Mucosa of descending colon (tissue), 3 donors: Measurements from ENCODE around the gene SLMAP. TPM values are rescaled to one million over a fixed set of nuclear protein-coding genes. Genes with fewer than 3 reads are reported as not detected.

Experiments
- ATAC-seq: fragments of 200-7000 bp; cut with Tn5 transposase; one replicate; pipeline ENCODE4 v1.9.1; 2020; ENCODE audit warnings: mild to moderate bottlenecking, moderate library complexity
- DNase-seq, 3 donors: peaks; one replicate each; pipeline ENCODE4 v3.0.0-alpha.2; 2020
- H3K36me3 ChIP-seq: fragments of 200-600 bp; one replicate; pipeline ENCODE4 v1.8.0; 2021; ENCODE audit warnings: low read depth, mild to moderate bottlenecking
- H3K4me1 ChIP-seq: fragments of 200-600 bp; one replicate; pipeline ENCODE4 v1.8.0; 2021; ENCODE audit warnings: low read depth, mild to moderate bottlenecking
- H3K4me3 ChIP-seq: fragments of 200-600 bp; one replicate; pipeline ENCODE4 v1.8.0; 2021; ENCODE audit warnings: mild to moderate bottlenecking
- H3K9me3 ChIP-seq: fragments of 200-600 bp; one replicate; pipeline ENCODE4 v1.8.0; 2021; ENCODE audit warnings: mild to moderate bottlenecking
- intact Hi-C, 2 donors: fragments of 100-400 bp; cut with DNase I in 1 of 2; cut with micrococcal nuclease in 1 of 2; formaldehyde crosslinking; loops; one replicate each; pipeline versions ENCODE4 v1.11.0 to v1.11.1; 2022; cut with DNase I, micrococcal nuclease
- total RNA-seq, 3 donors: library from RNA; stranded (reverse); fragmentation: NEBNext Ultra II Directional in 2 of 3; extraction: Animal tissue kit (Norgen Biotek cat#: 25700) in 2 of 3; gene quantifications; one replicate each; pipeline versions ENCODE4 v1.2.1 to v1.2.4, GENCODE V29; 2021 to 2023
- TF ChIP-seq, protein P1 (sequence below): fragments of 200-600 bp; IDR thresholded peaks from one replicate; pipeline ENCODE4 v1.8.0; 2022; ENCODE audit warnings: antibody characterized with exemption, mild to moderate bottlenecking
- donor health status: DM: no; HTN: no; CAD: no; lungs with moderate emphysema.
- donor health status: DM: no; HTN: no; CAD: no.
- donor health status: DM: no; HTN: yes; CAD: no.

SLMAP gene
- total RNA-seq, 3 donors from 2014 or later, result 73.8 to 298 (median 83.8) TPM

DNA sequence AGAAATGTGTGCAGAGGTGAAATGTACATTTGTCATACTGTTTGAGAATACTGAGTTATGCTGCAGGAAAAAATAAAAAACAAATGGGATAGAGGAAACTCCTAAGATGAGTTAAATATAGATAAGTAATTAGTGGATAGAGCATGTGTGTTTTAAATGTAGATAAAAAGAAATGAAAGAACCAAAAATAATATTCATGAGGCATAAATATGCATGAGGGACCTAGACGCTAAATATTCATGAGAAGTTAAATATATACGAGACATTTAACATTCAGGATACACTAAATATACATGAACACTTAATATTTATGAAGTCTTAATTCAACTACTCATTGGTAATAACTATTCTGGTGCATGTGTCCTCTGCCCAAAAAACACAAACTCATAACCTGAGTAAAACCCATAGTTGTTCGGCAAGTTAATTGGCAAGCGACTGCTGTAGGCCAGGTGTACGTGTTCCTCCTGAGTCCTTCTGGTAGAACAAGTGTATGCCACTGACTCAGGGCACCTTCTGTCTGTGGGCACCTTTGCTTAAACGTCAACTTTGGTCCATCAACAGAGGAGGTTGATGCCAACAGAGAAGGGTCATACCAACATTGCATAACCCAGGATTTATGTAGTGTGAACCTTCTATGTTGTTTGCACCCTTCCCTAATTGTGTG is 38.8 kb upstream of the SLMAP start:
- no peak overlapping the region for H3K4me3 ChIP-seq
- ATAC-seq (no peak), DNase-seq (no peak)
- TF ChIP-seq, protein P1, sequence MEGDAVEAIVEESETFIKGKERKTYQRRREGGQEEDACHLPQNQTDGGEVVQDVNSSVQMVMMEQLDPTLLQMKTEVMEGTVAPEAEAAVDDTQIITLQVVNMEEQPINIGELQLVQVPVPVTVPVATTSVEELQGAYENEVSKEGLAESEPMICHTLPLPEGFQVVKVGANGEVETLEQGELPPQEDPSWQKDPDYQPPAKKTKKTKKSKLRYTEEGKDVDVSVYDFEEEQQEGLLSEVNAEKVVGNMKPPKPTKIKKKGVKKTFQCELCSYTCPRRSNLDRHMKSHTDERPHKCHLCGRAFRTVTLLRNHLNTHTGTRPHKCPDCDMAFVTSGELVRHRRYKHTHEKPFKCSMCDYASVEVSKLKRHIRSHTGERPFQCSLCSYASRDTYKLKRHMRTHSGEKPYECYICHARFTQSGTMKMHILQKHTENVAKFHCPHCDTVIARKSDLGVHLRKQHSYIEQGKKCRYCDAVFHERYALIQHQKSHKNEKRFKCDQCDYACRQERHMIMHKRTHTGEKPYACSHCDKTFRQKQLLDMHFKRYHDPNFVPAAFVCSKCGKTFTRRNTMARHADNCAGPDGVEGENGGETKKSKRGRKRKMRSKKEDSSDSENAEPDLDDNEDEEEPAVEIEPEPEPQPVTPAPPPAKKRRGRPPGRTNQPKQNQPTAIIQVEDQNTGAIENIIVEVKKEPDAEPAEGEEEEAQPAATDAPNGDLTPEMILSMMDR, result no peak
- no peaks in the 10 kb centered on the region for H3K36me3 ChIP-seq
- peaks cover 2% of the 10 kb centered on the region for H3K4me1 ChIP-seq
- H3K9me3 ChIP-seq, result no peaks in the 10 kb centered on the region
- intact Hi-C loops, result no loop called here

DNA sequence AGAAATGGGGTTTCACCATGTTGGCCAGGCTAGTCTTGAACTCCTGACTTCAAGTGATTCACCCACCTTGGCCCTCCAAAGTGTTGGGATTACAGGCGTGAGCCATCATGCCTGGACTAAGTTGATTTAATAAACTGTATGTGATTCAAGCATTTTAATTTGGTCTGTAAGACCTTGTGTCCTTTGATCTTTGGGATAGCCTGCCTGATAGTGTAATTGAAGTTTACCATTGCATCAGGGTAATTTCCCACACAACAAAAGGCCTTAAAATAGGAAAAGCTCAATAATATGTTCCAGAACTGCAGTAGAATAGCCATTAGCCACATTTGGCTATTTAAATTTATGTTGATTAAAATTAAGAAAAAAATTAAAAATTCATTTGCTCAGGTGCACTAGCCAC is 38.0 kb upstream of the SLMAP start:
- DNase-seq, result no peak
- peaks cover 2% of the 10 kb centered on the region for H3K4me1 ChIP-seq
- no peak overlapping the region for H3K4me3 ChIP-seq
- intact Hi-C loops, result no loop called here
- H3K9me3 ChIP-seq, result no peaks in the 10 kb centered on the region
- ATAC-seq, result no peak
- TF ChIP-seq, protein P1, result no peak
- H3K36me3 ChIP-seq, result no peaks in the 10 kb centered on the region

DNA sequence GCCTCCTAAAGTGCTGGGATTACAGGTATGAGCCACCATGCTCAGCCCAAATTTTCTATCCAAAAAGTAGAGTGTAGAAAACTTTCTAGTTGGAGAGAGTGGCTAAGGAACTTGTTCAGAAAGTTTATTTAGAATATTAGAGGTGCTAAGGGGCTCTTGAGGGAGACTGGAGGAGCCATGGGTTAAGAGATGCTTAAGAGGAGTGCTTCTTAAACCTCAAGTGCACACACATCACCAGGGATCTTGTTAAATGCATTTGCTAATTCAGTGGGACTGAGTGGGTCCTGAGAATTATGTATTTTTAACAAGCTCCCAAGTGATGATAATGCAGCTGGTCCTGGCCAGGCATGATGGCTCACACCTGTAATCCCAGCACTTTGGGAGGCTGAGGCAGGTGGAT is 29.7 kb upstream of the SLMAP start:
- no peak for DNase-seq
- intact Hi-C loops, result no loop called here
- H3K9me3 ChIP-seq, result no peaks in the 10 kb centered on the region
- no peaks in the 10 kb centered on the region for H3K4me1 ChIP-seq
- no peaks in the 10 kb centered on the region for H3K36me3 ChIP-seq
- ATAC-seq, result no peak
- H3K4me3 ChIP-seq, result no peak overlapping the region
- TF ChIP-seq, protein P1, result no peak

DNA sequence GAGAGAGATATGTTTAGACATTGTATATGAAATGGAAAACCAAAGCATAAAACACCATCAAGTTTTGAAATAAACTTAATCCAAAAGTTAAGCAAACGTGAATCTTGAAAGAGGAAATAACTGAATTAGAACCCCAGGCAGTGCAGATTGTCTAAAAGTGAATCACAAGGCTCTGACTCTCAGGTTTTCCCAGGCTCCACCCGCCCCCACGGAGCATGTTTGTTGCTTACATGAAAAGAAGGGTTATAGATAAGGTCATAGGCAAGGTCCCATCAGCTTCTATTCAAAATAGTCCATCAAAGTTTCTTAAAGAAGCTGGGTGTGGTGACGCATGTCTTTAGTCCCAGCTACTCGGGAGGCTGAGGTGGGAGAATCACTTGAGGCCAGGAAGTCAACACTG is 29.0 kb upstream of the SLMAP start:
- intact Hi-C loops, result no loop called here
- Histone ChIP-seq H3K4me1 (no peaks in the 10 kb centered on the region), H3K36me3 (no peaks in the 10 kb centered on the region), H3K9me3 (no peaks in the 10 kb centered on the region), H3K4me3 (no peak overlapping the region)
- DNase-seq, result no peak
- TF ChIP-seq, protein P1, result no peak
- no peak for ATAC-seq

DNA sequence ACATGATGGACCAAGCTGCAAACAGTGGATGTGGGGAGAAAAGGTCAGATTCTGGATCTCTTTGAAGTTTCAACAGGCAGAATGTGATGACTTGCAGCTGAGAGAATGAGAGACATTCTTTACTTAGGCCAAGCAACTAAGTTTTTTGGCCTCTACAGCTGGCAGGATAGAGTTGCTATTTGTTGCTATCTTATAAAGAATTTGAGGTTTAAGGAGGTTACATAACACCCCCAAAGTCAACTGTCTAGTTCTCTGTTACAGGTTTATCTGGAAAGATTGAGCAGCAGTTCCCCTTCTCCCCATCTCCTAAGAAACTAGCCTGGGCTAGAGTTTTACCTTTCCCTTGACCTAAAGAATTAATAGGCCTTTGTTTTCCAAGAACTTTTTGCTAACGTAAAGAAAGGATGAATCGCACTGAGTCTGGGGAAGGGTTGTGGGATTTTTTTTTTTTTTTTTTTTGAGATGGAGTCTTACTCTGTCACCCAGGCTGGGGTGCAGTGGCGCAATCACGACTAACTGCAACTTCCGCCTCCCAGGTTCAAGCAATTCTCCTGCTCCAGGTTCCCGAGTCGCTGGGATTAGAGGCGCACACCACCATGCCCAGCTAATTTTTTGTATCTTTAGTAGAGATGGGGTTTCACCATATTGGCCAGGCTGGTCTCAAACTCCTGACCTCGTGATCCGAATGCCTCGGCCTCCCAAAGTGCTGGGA is 26.6 kb upstream of the SLMAP start:
- Histone ChIP-seq H3K36me3 (no peaks in the 10 kb centered on the region), H3K4me3 (no peak overlapping the region), H3K4me1 (no peaks in the 10 kb centered on the region), H3K9me3 (no peaks in the 10 kb centered on the region)
- intact Hi-C loops, result no loop called here
- no peak for DNase-seq
- TF ChIP-seq, protein P1, result no peak
- ATAC-seq, result no peak
